Hindlimb muscle (tissue), 1 donor: Measurements from ENCODE around the gene LIPN. TPM values are rescaled to one million over a fixed set of nuclear protein-coding genes. Genes with fewer than 3 reads are reported as not detected.
"Not testable (repeated sequence)": the region's sequence is repeated elsewhere in the genome, so short reads cannot be mapped to it uniquely, and the experiment has no call there.

Experiments
- DNase-seq: peaks from one replicate; pipeline ENCODE4 v3.0.0-alpha.2; 2013
- polyA plus RNA-seq: library from polyadenylated mRNA; unstranded; fragments of 120-200 nt; gene quantifications from one replicate; pipeline ENCODE4 v1.2.1, GENCODE V29; 2013; ENCODE audit not compliant: insufficient read length

LIPN gene
- not detected for polyA plus RNA-seq

- DNase-seq = no peak
These were observed at the start of gene LIPN for GRCh38 chr10:88759366-88760101. Gene LIPN, plus strand, starts transcription at chr10:88760020. Its CDS starts 1,386 bp downstream, at chr10:88761406.

GRCh38 chr10:88715517-88715916, 44.3 kb upstream of the LIPN start:
- no peak for DNase-seq

- no peak for DNase-seq
These were observed 38.4 kb upstream of the LIPN start for GRCh38 chr10:88721392-88721791.

GRCh38 chr10:88725798-88726197, 34.0 kb upstream of the LIPN start:
- no peak for DNase-seq

GRCh38 chr10:88728107-88728763, 31.6 kb upstream of the LIPN start:
- DNase-seq = no peak

GRCh38 chr10:88730864-88731263, 29.0 kb upstream of the LIPN start:
- no peak for DNase-seq

GRCh38 chr10:88731296-88731695, 28.5 kb upstream of the LIPN start:
- no peak for DNase-seq

- no peak for DNase-seq
These were observed 26.6 kb upstream of the LIPN start for GRCh38 chr10:88733215-88733614.

- no peak for DNase-seq
These were observed 24.2 kb upstream of the LIPN start for GRCh38 chr10:88735661-88736060.

GRCh38 chr10:88741921-88742320, 17.9 kb upstream of the LIPN start:
- DNase-seq = not testable (repeated sequence)

- DNase-seq = no peak
These were observed 17.4 kb upstream of the LIPN start for GRCh38 chr10:88742448-88742847.

GRCh38 chr10:88744002-88744401, 15.8 kb upstream of the LIPN start:
- no peak for DNase-seq

GRCh38 chr10:88745633-88746032, 14.2 kb upstream of the LIPN start:
- DNase-seq = no peak

- no peak for DNase-seq
These were observed 5.5 kb upstream of the LIPN start for GRCh38 chr10:88754287-88754686.

- no peak for DNase-seq
These were observed 4.1 kb upstream of the LIPN start for GRCh38 chr10:88755753-88756152.

- DNase-seq = no peak
These were observed 3.2 kb upstream of the LIPN start for GRCh38 chr10:88756660-88757059.

GRCh38 chr10:88762906-88763305, 3.1 kb downstream of the LIPN start:
- no peak for DNase-seq

- DNase-seq = no peak
These were observed 3.6 kb downstream of the LIPN start for GRCh38 chr10:88763441-88763840.

GRCh38 chr10:88764110-88764509, 4.3 kb downstream of the LIPN start:
- no peak for DNase-seq

- no peak for DNase-seq
These were observed 6.0 kb downstream of the LIPN start for GRCh38 chr10:88765816-88766215.

GRCh38 chr10:88769384-88769783, 9.6 kb downstream of the LIPN start:
- DNase-seq = no peak

GRCh38 chr10:88781206-88781605, 21.4 kb downstream of the LIPN start:
- no peak for DNase-seq

GRCh38 chr10:88782222-88782621, 22.4 kb downstream of the LIPN start:
- no peak for DNase-seq

GRCh38 chr10:88783724-88784123, 23.9 kb downstream of the LIPN start:
- no peak for DNase-seq
